K562 (cell line): ENCODE results near the gene IRF1. TPM values are rescaled to one million over a fixed set of nuclear protein-coding genes. Genes with fewer than 3 reads are reported as not detected.
"Not testable (repeated sequence)": the region's sequence is repeated elsewhere in the genome, so short reads cannot be mapped to it uniquely, and the experiment has no call there.

Experiments
- ATAC-seq: fragments of 200-7000 bp; cut with Tn5 transposase; 3 replicates; pipeline ENCODE4 v1.9.1; 2020; ENCODE audit warnings: moderate library complexity
- BruUV-seq: library from RNA; stranded (reverse); fragments of 400-500 nt; replicated peaks from 2 replicates; lab custom pipeline; 2021; lab: Mats Ljungman, UMichigan
- CTCF ChIA-PET: fragments of 300-600 bp; formaldehyde crosslinking; extraction: SDS; loops from one replicate; lab custom pipeline; 2021; ENCODE audit warnings: low intra/inter-chr PET ratio; lab: Yijun Ruan, JAX
- POLR2A ChIA-PET: fragments of 300-600, 350-650 bp; sonication (Branson Sonifier 250); formaldehyde crosslinking; extraction: SDS; loops from one replicate; lab custom pipeline; 2021; ENCODE audit warnings: antibody characterized with exemption, inconsistent platforms; lab: Yijun Ruan, JAX
- DNase-seq, 4 experiments: peaks; one replicate each; pipeline versions ENCODE4 v3.0.0 to v3.0.0-alpha.2; 2011 to 2018; ENCODE audit warnings: low spot score in 3 of 4, mixed read lengths in 3 of 4; ENCODE audit errors: extremely low read depth in 1 of 4
- FAIRE-seq: peaks from 2 replicates; lab custom pipeline; 2011; peaks lifted over from hg19 to GRCh38; lab: Jason Lieb, UNC
- H2AFZ ChIP-seq: 2 replicates; pipeline ENCODE4 v1.6.0; 2011; ENCODE audit warnings: low read depth, low read length, control low read depth, inconsistent platforms
- H3K27ac ChIP-seq: fragments of 200-600 bp; 3 replicates; pipeline ENCODE4 v1.8.0; 2011; ENCODE audit warnings: low read depth, mild to moderate bottlenecking, control low read depth, inconsistent platforms, low read length, moderate library complexity, mixed read lengths; ENCODE audit errors: extremely low read depth
- H3K27me3 ChIP-seq, 2 experiments: fragments of 300-600 bp in 1 of 2; 2 replicates in 1 of 2; 3 replicates in 1 of 2; pipeline versions ENCODE4 v1.6.0 to v1.8.0; 2011; ENCODE audit warnings: inconsistent platforms in 2 of 2, low read length in 2 of 2, mild to moderate bottlenecking in 1 of 2, mixed read lengths in 1 of 2, moderate library complexity in 1 of 2; ENCODE audit not compliant: control insufficient read depth in 2 of 2, insufficient read depth in 2 of 2
- H3K36me3 ChIP-seq: fragments of 300-600 bp; 3 replicates; pipeline ENCODE4 v1.8.0; 2011; ENCODE audit warnings: mild to moderate bottlenecking, low read length, inconsistent platforms; ENCODE audit not compliant: control insufficient read depth, insufficient read depth
- H3K4me1 ChIP-seq, 2 experiments: fragments of 200-600 bp in 1 of 2; replicated peaks in 1 of 2; 2 replicates in 1 of 2; 3 replicates in 1 of 2; pipeline versions ENCODE4 v1.5.1 to v1.8.0; 2011; ENCODE audit warnings: inconsistent platforms in 2 of 2, low read length in 2 of 2, mild to moderate bottlenecking in 1 of 2, mixed read lengths in 1 of 2, moderate library complexity in 1 of 2; ENCODE audit not compliant: control insufficient read depth in 2 of 2, insufficient read depth in 2 of 2
- H3K4me2 ChIP-seq: 2 replicates; pipeline ENCODE4 v1.6.1; 2011; ENCODE audit warnings: low read length, control low read depth, inconsistent platforms, mixed read lengths; ENCODE audit not compliant: insufficient read depth
- H3K4me3 ChIP-seq: fragments of 200-600 bp; sonication (generic), shearing (Covaris generic); 2 replicates; pipeline ENCODE4 v1.5.1; 2016; ENCODE audit warnings: control low read depth, inconsistent platforms
- H3K79me2 ChIP-seq: fragments of 200-600 bp; 3 replicates; pipeline ENCODE4 v1.8.0; 2011; ENCODE audit warnings: low read length, inconsistent platforms; ENCODE audit not compliant: control insufficient read depth, insufficient read depth
- H3K9ac ChIP-seq, 2 experiments: 2 replicates each; pipeline versions ENCODE4 v1.6.0 to v1.6.1; 2011; ENCODE audit warnings: low read depth in 2 of 2, low read length in 2 of 2, control low read depth in 1 of 2, inconsistent platforms in 1 of 2, mild to moderate bottlenecking in 1 of 2, mixed read lengths in 1 of 2; ENCODE audit not compliant: insufficient read depth in 1 of 2
- H3K9me1 ChIP-seq: one replicate; pipeline ENCODE4 v1.6.0; 2011; ENCODE audit warnings: inconsistent platforms, mild to moderate bottlenecking, low read length, moderate library complexity; ENCODE audit not compliant: control insufficient read depth, insufficient read depth
- H3K9me3 ChIP-seq: replicated peaks from 2 replicates; pipeline ENCODE4 v1.5.1; 2011; ENCODE audit warnings: low read depth, low read length, inconsistent platforms; ENCODE audit not compliant: control insufficient read depth, insufficient read depth
- H4K20me1 ChIP-seq: replicated peaks from 2 replicates; pipeline ENCODE4 v1.6.1; 2011; ENCODE audit warnings: low read length, inconsistent platforms, mixed read lengths; ENCODE audit not compliant: control insufficient read depth, insufficient read depth
- CHD4 ChIP-seq: fragments of 200-600 bp; sonication (generic); IDR thresholded peaks from 3 replicates; pipeline ENCODE4 v1.6.1; 2012; ENCODE audit warnings: low read depth, mild to moderate bottlenecking, mixed read lengths, low read length, inconsistent platforms; ENCODE audit not compliant: insufficient read depth, insufficient replicate concordance, poor library complexity, severe bottlenecking
- EP300 ChIP-seq: IDR thresholded peaks from 2 replicates; pipeline ENCODE4 v1.6.1; 2012; ENCODE audit warnings: low read length, improper control_type of control experiment
- NR4A1 ChIP-seq, 2 experiments: fragments of 250-450 bp in 1 of 2; fragments of 450-650 bp in 1 of 2; sonication (Bioruptor Pico) in 1 of 2; IDR thresholded peaks; 2 replicates each; pipeline versions ENCODE4 v1.4.0 to v1.6.1; 2016 to 2020; ENCODE audit warnings: mild to moderate bottlenecking in 2 of 2, missing compliant biosample characterization in 1 of 2, missing genetic modification characterization in 1 of 2, moderate library complexity in 1 of 2
- POLR2A ChIP-seq: fragments of 450-650 bp; conservative IDR thresholded peaks from 2 replicates; pipeline ENCODE4 v1.6.1; 2016
- RCOR1 ChIP-seq, 2 experiments: IDR thresholded peaks; 2 replicates each; pipeline ENCODE4 v1.6.1; 2012; ENCODE audit warnings: low read depth in 2 of 2, low read length in 2 of 2, borderline replicate concordance in 1 of 2, improper control_type of control experiment in 1 of 2
- SMAD4 ChIP-seq: fragments of 250-450 bp; sonication (Bioruptor Pico); conservative IDR thresholded peaks from 2 replicates; pipeline ENCODE4 v1.8.0; 2021; ENCODE audit warnings: inconsistent platforms, mild to moderate bottlenecking, moderate library complexity
- SMARCE1 ChIP-seq: fragments of 450-650 bp; IDR thresholded peaks from 2 replicates; pipeline ENCODE4 v1.7.1; 2016; ENCODE audit warnings: mild to moderate bottlenecking
- SRF ChIP-seq, 2 experiments: fragments of 250-450, 450-650 bp in 1 of 2; sonication (Bioruptor Pico) in 1 of 2; sonication (generic) in 1 of 2; formaldehyde crosslinking; IDR thresholded peaks; 2 replicates each; pipeline versions ENCODE4 v1.5.0 to v1.5.1; 2020 to 2022; ENCODE audit warnings: mild to moderate bottlenecking in 1 of 2, missing genetic modification reagents in 1 of 2
- WHSC1 ChIP-seq: IDR thresholded peaks from one replicate; pipeline ENCODE4 v1.6.1; 2012; ENCODE audit warnings: low read length, control low read depth, inconsistent platforms
- WGBS: fragments of 100-300 bp; shearing (Covaris generic); methylation state at CpG from one replicate; pipeline ENCODE4 v1.1.6; 2016; ENCODE audit warnings: low coverage, mixed read lengths; ENCODE audit not compliant: insufficient coverage; ENCODE audit errors: missing lambda C conversion rate; 5-methylcytosine and 5-hydroxymethylcytosine counted together
- in situ Hi-C: fragments of 300-500 bp; cut with MboI; formaldehyde crosslinking; loops from 4 replicates; pipeline ENCODE4 v1.15.0; 2018; ENCODE audit warnings: inconsistent platforms, mixed read lengths
- intact Hi-C: fragments of 100-400 bp; cut with micrococcal nuclease; formaldehyde crosslinking; loops from 2 replicates; pipeline ENCODE4 v1.14.2; 2022
- polyA plus RNA-seq, 8 experiments: library from polyadenylated mRNA; depleted of rRNA in 4 of 8; stranded (reverse) in 5 of 8; unstranded in 3 of 8; fragments of >200 nt; fragmentation: Nextera tagmentation in 2 of 8; fragmentation: Illumina TruSeq in 1 of 8; extraction: Ambion mirVana in 2 of 8; extraction: Trizol in 1 of 8; gene quantifications; 2 replicates each; pipeline versions ENCODE4 v1.2.1 to v1.2.3, GENCODE V29; 2011 to 2014; ENCODE audit warnings: inconsistent platforms in 1 of 8, missing spikeins in 1 of 8
- total RNA-seq, 7 experiments: library from RNA; depleted of rRNA in 6 of 7; stranded (reverse); fragments of >200 nt in 6 of 7; fragmentation: Illumina TruSeq in 2 of 7; extraction: Trizol in 2 of 7; gene quantifications; 2 replicates each; pipeline versions ENCODE4 v1.2.1 to v1.2.3, GENCODE V29; 2011 to 2021; ENCODE audit warnings: low replicate concordance in 1 of 7
- TF ChIP-seq, protein P1 (sequence below): sonication (generic); formaldehyde crosslinking; IDR thresholded peaks from 2 replicates; pipeline ENCODE4 v1.8.0; 2023; ENCODE audit warnings: mild to moderate bottlenecking, missing genetic modification reagents
- TF ChIP-seq, protein P2 (sequence below): fragments of 250-450 bp; sonication (Bioruptor Pico); IDR thresholded peaks from 2 replicates; pipeline ENCODE4 v1.4.0; 2020; ENCODE audit warnings: mild to moderate bottlenecking

The IRF1 gene
- total and polyA plus RNA-seq, 9 of the 15 experiments (the other 6 are each of a cell fraction or from before 2014, with no cell fraction given) = 1.1 to 12.3 (median 5.9) TPM

DNA sequence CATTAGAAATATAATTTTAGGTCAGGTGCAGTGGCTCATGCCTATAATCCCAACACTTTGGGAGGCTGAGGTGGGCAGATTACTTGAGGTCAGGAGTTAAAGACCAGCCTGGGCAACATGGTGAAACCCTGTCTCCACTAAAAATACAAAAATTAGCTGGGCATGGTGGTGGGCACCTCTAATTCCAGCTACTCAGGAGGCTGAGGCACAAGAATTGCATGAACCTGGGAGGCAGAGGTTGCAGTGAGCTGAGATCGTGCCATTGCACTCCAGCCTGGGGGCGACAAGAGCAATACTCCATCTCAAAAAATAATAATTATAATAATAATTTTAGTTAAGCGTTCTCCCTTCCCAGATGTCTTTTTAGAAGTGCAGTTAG, 52.3 kb downstream of the IRF1 start:
- CTCF ChIA-PET, H3K27ac ChIP-seq, in situ Hi-C loops, H3K79me2 ChIP-seq, H3K36me3 ChIP-seq, H3K9ac ChIP-seq, H3K9me1 ChIP-seq, H4K20me1 ChIP-seq, H3K4me2 ChIP-seq, H3K4me3 ChIP-seq, BruUV-seq, FAIRE-seq, DNase-seq, ATAC-seq, H3K9me3 ChIP-seq, intact Hi-C loops, H3K27me3 ChIP-seq: not testable (repeated sequence)
- POLR2A ChIA-PET = interaction anchor here (0.6 to 3.7 kb wide), 6 partner anchors 9 to 42 kb away, joined by 3 to 26 read pairs (median 5); no protein-coding TSS in a partner anchor
- H3K4me1 ChIP-seq = peaks cover 15 to 29% of the 10 kb centered on the region in 2 experiments; a peak in 4 of 5 replicates
- WGBS = 81% methylated on average over 3 of the region's 3 CpGs
- H2AFZ ChIP-seq = peak overlapping the region; percentile 66

DNA sequence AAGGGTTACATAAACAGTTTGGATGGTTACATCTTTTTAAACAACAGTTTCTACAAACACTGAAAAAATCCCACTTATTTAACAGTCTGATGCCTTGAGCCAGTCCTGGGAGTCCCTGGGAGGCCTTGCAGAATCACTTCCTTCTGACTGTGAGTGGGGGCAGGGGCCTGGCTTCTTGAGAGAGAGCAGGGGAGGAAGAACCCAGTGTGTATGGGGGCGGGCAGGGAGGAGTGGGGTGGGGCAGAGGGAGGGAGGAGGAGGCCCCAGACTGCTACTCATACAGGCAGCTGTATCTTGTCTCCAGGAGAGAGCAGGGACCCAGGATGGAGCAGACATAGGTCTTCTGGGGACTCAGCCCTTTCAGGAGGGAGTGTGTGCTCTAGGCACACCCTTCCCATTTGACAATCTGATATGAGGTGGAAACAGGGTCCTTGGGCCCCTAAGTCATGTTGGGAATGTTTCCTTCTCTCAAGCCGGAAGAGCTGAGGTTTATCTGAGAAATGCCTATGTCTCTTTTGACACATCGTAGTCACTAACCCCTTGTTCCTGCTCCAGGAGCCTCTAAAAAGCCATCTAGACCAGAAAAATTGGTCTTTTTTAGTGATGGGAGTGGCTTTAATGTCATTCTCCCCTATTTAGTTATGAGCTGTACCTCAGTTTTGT, 52.8 kb downstream of the IRF1 start:
- peak; percentile 79 for FAIRE-seq
- intact Hi-C loops = loop anchor here (1.0 kb wide), 1 partner anchor 23 kb away; no protein-coding TSS in a partner anchor
- no TSS peak for BruUV-seq
- Histone ChIP-seq H3K9me1 (no peaks in the 10 kb centered on the region), H3K27me3 (no peaks in the 10 kb centered on the region), H3K4me1 (peaks cover 15 to 29% of the 10 kb centered on the region in 2 experiments; a peak in 4 of 5 replicates), H3K27ac (peak overlapping the region; percentile 5; the same call in 1 of the 3 replicates), H2AFZ (peak overlapping the region; percentile 67), H3K4me3 (no peak overlapping the region), H3K9me3 (no peaks in the 10 kb centered on the region), H3K36me3 (no peaks in the 10 kb centered on the region), H4K20me1 (no peaks in the 10 kb centered on the region), H3K79me2 (no peaks in the 10 kb centered on the region), H3K9ac (peak overlapping the region in 1 of 2 experiments; percentile 28; a peak in 1 of 4 replicates), H3K4me2 (peak overlapping the region; percentile 46; the same call in 1 of the 2 replicates)
- CTCF ChIA-PET = no interaction called here
- peak; percentile 95 for ATAC-seq
- in situ Hi-C loops = no loop called here
- POLR2A ChIA-PET = interaction anchor here (0.6 to 3.7 kb wide), 6 partner anchors 9 to 42 kb away, joined by 3 to 26 read pairs (median 5); no protein-coding TSS in a partner anchor
- WGBS = 42% methylated on average over 2 of the region's 3 CpGs
- DNase-seq = peak; percentile 82 to 91 (median 88)
- TF ChIP-seq RCOR1 (IDR thresholded peaks at IDR 0.05; ENCODE audit: borderline replicate concordance in 1 of 2, low read depth in 2 of 2, low read length in 2 of 2) (peak in 1 of 2 experiments; percentile 53; a peak in 1 of 4 replicates), CHD4 (no peak), SMARCE1 (0 out of 2 replicates have a peak, but pooled peaks have one; percentile 9), NR4A1 (CRISPR knock-in tag; IDR thresholded peaks at IDR 0.05) (no peak), NR4A1 (tag; IDR thresholded peaks at IDR 0.05) (no peak), SMAD4 (CRISPR knock-in tag) (no peak), POLR2A (no peak), EP300 (peak; percentile 25; the same call in 1 of the 2 replicates), SRF (CRISPR knock-in tag; IDR thresholded peaks at IDR 0.05) (no peak), WHSC1 (no peak)
- TF ChIP-seq, protein P1, sequence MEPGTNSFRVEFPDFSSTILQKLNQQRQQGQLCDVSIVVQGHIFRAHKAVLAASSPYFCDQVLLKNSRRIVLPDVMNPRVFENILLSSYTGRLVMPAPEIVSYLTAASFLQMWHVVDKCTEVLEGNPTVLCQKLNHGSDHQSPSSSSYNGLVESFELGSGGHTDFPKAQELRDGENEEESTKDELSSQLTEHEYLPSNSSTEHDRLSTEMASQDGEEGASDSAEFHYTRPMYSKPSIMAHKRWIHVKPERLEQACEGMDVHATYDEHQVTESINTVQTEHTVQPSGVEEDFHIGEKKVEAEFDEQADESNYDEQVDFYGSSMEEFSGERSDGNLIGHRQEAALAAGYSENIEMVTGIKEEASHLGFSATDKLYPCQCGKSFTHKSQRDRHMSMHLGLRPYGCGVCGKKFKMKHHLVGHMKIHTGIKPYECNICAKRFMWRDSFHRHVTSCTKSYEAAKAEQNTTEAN (CRISPR knock-in tag) = no peak
- TF ChIP-seq, protein P2, sequence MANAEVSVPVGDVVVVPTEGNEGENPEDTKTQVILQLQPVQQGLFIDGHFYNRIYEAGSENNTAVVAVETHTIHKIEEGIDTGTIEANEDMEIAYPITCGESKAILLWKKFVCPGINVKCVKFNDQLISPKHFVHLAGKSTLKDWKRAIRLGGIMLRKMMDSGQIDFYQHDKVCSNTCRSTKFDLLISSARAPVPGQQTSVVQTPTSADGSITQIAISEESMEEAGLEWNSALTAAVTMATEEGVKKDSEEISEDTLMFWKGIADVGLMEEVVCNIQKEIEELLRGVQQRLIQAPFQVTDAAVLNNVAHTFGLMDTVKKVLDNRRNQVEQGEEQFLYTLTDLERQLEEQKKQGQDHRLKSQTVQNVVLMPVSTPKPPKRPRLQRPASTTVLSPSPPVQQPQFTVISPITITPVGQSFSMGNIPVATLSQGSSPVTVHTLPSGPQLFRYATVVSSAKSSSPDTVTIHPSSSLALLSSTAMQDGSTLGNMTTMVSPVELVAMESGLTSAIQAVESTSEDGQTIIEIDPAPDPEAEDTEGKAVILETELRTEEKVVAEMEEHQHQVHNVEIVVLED = no peak
